NOMO-1 treated with dmso at 0.1 percent for 144 hours (cell line): ENCODE measurements around the gene TNRC6C.
"Not testable (repeated sequence)": the region's sequence is repeated elsewhere in the genome, so short reads cannot be mapped to it uniquely, and the experiment has no call there.

ENCODE experiments used
- DNase-seq: peaks from one replicate; lab custom pipeline; 2025; ENCODE audit not compliant: unreplicated experiment; lab: John Stamatoyannopoulos, UW

TNRC6C gene

DNA sequence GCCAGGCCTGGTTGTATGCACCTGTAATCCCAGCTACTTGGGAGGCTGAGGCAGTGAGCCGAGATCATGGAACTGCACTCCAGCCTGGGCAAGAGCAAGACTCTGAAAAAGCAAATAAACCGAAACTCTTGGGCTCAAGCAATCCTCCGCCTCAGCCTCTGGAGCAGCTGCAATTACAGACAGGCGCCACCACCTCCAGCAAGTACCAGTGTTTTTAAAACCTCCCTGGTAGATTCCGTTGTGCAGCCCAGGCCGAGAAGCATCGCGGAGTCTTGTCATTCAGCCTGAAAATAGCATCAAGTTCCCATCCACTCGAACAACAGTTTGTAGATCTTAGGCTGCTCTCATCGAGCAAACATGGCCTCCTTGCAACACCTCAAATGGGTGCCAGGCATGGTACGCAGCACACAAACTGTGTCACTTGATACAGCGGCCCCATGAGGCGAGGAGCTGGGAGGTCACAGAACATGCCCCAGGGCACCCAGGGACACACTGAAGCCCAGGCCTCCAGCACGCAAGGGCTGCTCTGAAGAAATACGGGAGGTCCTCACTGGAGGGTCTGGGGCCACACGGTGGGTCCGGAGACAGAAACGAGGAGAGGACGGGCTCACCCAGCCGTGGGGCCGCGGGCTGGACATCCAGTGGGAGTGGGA is 152.0 kb downstream of the TNRC6C start:
- DNase-seq, result no peak

DNA sequence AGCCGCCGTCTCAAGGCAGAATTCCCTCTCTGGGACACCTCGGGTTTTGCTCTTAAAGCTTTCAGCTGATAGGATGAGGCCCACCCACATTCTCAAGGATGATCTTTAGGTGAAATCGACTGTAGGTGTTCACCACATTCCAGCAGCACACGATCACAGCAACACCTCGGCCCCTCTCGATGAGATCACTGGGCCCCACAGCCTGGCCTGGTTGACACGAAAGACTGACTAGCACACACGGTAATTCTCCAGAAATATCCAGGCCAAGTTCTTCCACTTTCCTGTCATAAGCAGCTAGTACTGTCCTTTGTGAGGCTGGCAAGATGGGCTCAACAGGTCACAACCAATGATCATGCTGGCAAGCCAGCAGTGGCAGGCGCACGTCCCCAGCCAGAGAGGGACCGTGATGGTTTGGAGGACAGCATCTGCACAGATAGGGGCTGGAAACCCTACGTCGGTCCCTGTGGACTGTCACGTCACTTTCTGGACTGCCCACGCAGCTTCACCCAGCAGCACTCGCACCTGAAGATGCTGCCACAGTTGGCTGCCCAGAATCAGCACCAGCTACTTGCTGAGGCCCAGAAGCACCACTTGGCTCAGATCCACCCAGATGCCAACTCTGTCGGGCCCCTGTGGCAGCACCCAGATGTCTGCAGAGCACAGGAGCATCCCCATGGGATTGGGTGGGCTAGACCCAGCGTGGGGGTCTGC is 152.7 kb downstream of the TNRC6C start:
- DNase-seq, result no peak

DNA sequence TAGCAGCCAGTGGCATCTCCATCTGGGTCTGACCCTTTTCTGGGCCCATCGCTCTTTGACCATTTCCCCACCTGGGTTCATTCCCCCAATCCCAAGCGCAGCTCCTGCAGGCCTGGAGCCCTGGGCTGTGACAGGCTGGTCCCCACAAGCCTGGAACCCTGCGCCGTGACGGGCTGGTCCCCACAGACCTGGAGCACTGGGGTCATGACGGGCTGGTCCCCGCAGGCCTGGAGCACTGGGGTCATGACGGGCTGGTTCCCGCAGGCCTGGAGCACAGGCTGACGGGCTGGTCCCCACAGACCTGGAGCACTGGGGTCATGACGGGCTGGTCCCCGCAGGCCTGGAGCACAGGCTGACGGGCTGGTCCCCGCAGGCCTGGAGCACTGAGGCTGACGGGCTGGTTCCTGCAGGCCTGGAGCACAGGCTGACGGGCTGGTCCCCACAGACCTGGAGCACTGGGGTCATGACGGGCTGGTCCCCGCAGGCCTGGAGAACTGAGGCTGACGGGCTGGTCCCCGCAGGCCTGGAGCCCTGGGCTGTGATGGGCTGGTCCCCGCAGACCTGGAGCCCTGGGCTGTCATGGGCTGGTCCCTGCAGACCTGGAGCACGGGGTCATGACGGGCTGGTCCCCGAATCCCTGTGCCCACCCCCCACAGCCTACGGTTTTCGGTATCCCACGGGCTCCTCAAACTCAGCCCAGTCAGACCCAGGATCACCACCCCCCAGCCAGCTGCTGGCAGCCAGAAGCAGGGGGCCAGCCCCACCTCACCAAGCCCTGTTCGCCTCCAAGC is 153.4 kb downstream of the TNRC6C start:
- no peak for DNase-seq

DNA sequence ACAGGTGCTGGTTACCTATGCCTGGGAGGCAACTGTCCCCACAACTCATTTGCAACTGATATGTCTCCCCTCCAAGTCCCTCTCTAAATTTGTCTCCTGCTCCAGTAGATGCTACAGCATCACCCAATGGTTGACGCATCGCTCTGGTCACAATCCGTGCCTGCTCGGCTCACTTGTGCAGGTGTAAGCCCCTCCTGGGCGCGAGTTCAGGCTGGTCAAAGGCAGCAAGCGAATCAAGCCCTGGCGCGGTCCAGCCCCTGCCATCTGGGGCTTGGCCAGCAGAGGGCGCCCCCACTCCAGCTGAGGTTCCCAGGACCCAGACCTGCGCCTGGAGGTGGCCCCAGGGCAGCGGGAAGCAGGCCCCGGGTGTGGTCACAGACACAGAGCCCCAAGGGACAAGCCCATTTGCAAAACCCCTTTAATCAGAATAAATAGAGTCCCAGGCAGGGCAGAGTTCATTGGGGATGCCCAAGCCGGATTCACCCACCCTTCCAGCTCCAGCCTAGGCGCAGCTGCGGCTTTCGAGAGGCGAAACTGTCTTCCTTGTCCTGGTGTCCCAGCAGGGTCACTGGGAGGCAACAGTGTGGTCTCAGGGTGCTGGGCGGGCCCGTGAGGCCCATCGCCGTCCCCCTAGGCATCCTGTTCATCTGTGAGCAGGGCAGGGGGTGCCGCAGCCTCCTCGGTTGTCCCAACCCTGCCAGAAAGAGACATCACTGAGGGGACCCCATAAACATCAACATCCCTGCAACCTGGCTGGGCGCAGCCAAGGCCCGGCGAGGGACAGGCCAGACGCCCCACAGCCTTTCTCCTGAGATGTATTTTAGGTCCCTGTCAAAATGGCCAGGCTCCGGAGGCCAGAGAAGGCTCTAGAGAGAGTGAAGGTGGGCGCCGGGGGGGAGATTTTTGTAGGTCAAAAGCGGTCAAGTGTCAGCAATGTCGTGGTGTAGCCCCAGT is 154.3 kb downstream of the TNRC6C start:
- peak; percentile 63 for DNase-seq

DNA sequence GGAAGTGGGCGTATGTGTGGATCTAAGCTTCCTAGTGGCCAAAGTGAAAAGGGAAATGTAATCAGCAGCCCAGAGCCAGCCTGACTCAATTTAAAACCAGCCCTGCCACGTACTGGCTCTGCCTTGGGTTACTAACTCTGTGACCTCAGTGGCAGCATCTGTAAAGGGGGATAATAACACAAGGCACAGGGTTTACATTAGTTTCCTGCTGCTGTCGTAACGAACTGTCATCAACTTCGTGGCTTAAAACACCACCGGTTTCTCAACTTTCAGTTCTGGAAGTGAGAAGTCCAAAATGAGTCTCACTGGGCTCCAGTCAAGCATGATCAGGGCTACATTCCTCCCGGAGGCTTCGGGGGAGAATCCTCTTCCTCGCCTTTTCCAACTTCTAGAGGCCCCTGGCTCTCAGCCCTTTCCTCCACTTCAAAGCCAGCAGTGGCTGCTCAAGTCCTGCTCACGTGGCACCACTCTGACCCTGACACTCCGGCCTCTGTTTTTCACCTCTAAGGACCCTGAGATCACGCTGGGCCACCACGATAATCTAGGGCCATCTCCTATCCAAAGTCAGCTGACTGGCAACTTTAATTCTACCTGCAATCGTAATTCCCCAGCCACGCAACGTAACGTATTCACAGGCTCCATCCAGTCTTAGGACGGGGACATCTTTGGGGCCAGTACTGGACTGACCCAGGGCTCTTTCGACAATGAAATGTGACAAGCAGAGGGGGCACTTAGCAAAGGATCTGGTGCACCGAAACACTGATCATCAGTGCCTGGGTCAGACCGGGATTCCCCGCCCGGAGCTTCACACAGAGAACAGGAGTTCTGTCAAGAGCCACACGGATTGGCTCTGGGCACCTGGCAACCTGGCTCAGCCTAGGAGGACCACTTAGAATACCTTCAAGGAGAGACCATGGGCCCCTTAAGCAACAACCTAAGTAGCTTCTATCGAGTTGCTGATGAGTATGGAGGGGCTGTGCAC is 155.6 kb downstream of the TNRC6C start:
- no peak for DNase-seq

DNA sequence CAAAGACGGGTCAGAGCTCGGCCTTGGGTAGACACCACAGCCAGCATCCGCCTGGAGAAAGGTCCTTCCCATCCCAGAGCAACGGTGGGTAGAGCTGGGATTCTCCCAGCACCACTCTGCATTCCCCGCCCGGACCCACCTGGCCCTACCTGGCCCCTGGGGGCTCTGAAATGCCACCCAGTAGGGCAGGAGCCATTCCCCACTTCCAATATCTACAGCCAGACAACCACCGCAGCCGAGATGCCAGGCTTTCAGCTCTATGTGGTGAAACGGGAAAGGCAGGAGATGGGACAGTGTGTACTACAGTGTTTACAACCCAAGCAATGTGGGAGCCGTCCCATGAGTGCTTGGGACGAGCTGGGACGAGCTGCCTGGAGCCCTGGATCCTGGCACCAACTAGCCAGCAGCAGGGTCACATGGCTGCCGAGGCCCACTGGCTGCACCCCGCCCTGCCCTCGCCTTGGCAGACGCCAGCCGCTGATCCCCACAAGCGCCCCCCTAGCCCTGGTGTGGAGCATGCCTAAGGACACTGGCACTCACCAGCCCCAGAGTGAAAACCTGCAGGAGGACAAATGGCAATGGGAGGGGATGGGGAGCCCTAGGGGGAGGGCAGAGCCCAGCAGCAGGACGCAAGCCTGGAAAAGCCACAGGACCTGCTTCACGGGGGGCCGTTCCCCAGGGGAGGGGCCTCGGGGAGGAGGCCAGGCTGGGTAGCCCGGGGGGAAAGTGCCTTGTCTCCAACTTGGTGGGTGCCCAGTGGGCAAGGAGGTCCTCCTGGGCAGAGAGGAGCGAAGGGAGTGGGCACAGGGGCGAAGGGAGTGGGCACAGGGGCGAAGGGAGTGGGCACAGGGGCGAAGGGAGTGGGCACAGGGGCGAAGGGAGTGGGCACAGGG is 156.6 kb downstream of the TNRC6C start:
- DNase-seq, result no peak

DNA sequence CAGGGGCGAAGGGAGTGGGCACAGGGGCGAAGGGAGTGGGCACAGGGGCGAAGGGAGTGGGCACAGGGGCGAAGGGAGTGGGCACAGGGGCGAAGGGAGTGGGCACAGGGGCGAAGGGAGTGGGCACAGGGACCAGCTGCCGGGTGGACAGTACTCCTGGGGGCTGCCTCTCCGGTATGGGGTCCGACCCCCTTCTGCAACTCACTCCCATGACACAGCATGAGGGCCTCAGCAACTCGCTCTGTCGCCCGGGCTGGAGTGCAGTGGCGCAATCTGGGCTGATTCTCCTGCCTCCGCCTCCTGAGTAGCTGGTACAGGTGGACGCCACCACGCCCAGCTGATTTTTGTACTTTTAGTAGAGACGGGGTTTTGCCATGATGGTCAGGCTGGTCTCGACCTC is 157.3 kb downstream of the TNRC6C start:
- DNase-seq, result not testable (repeated sequence)

DNA sequence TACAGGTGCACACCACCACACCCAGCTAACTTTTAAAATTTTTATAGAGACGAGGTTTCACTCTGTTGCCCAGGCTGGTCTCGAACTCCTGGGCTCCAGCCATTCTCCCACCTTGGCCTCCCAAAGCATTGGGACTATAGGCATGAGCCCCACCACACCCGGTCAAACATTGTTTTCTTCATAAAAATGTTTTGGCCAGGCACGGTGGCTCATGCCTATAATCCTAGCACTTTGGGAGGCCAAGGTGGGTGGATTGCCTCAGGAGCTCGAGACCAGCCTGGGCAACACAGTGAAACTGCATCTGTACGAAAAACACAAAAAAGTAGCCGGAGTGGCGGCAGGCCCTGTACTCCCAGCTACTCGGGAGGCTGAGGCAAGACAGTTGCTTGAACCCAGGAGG is 157.9 kb downstream of the TNRC6C start:
- DNase-seq, result no peak

DNA sequence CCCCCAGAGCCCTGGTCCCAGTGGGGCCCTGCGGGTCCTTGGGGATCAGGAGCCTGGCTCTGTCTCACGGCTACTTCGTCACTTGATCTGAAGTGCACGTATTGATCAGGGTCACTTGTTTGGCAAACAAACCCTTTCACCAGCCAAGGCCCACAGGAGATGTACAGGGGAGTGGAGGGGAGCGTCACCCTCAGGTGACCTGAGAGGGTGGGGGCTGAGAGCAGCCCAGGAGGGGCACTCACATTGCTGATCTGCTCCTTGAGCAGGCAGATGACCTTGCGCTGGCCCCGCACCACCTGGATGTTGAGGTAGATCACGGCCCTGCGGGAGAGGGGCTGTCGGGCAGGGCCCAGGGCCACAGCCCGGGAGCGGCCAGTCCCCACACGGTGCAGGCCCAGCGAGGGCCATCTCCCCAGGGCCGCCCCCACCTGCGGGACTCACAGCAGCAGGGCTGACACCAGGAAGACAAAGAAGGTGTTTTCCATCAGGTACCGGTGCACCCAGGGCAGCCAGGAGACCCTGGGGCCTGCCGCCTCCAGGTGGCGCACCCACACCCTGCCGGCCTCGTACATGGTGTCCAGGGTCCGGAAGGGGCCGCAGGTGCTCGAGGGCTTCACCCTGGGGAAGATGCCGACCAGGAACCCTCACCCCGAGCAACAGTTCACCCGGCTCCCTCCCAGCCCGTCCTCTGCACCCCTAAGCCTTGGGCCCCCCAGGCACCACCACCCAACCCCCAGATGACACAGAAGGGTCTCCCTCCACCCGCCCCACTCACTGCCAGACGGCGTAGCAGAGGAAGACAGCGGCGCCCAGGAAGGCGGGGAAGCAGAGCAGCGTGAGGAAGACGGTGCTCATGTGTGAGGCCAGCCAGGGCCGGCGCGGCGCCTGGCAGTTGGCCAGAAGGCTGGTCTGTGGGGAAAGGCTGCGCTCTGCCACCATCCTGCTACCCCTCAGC is 158.8 kb downstream of the TNRC6C start:
- no peak for DNase-seq

DNA sequence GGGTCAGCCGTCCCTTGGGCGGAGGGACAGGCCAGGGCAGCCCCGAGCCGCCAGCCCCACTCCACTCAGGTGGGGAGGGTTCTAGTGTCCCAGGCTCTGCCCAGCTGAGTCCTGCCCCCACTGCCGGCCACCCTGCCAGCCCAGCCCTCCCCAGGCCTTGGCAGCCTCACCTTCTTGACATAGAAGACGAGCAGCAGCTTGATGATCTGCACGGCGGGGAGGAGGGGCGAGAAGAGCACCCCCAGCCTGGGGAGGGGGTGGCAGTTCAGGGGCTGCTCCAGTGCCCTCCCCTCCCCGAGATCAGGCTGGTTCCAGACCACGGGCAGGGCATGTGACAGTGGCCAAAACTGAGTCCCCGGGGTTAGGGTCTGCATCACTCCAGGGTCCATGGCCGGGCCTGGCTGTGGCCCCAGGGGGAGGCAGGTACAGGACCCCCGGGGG is 160.3 kb downstream of the TNRC6C start:
- DNase-seq, result no peak

DNA sequence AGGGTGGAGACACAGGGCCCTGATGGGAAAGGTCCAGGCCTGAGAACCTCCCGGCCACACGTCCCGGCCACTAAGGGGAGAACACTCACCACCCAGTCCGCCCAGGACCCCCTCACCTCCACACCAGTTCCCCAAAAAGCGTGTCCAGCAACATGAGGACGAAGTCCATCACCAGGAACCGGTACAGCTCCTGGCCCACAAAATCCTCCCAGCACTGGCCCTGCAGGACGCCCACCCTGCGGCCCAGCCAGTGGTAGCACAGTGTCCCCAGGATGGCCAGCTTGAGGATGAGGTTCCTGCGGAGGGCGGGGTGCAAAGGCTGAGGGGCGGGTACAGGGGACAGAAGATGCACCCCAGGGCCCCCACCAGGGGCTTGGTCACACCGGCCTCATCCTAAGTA is 162.0 kb downstream of the TNRC6C start:
- no peak for DNase-seq

DNA sequence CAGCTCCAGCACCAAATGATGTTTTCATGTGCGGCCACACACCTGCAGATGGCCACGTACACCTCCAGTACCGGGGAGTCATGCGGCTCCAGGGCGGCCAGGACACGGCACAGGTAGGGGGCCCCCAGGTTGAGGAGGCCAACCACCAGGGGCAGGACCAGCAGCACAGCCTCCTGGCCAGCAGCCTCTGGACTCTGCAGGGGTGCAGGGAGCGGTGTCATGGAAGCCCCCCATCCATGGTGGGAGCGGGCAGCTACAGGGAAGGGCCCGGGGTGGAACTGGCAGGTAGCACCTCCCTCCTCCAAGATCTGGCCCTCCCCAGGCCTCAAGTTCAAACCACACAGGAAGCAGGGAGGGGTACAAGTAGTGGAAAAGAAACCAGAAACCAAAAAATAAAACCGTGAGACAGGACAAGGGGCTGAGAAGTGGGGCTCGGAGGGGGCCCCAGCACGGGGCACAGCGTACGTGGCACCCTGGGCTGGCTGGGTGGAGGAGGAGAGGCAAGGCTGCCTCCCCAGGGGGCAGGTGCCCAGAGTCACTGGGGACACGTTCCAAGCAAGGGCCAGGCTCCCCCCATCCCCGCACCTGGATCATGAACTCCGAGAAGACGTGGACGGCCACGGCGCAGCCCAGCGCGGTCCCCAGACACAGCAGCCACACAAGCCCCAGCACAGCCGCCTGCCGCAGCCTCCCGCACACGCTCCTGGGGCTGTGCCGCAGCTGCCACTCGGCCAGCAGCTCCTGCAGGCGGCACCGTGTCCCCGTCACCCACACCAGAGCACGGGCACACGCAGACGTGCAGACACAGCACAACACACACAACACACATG is 162.7 kb downstream of the TNRC6C start:
- DNase-seq, result no peak

DNA sequence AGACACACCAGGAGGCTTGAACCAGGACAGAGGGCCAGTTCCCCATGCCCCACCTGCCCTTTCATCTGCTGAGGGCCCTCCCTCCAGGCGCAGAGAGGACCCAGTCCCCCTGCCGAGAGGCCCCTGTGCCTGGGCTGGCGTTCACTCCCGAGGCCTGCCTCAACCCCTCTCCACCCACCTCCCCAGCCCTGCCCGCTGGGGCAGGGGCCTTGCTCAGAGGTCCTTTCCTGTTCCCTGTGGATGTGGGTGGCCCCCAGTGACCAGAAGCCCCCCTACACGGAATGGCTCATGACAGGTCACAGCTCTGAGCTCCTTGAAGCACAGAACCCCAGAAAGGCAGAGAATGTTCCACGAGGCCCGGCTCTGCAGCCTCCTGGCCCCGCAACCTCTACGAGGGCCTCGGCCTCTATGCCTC is 163.3 kb downstream of the TNRC6C start:
- DNase-seq, result no peak

DNA sequence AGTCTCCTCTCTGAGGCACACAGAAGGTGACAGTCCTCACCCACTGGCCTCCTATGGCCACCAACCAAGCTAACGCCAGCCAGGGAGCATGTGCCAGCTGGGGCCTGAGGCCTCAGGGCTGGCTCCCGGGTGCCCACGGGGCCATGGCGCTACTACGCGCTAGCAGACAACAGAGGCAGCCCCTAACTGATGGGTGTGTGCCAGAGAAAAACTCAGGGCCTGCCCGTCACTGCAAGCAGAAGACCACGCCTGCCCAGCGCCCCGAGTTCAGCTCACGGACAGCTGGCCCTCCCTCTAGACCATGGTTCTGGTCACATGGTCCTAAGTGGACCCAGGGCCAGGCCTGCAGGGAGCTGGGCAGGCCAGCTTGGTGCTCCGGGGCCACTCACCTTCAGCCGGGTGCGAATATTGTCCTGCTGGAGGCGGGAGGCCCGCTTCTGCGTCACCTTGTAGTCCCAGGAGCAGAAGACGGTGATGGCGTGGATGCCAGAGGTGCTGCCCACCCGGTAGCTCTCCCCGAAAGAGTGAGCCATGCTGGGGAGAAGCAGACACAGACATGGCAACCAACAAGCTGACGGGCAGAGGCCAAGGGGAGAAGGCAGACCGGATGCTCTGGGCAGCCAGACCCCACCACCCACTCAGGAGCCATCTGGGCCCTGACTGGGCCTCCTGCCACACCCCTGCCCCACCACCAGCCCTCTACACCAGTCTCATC is 163.9 kb downstream of the TNRC6C start:
- no peak for DNase-seq

DNA sequence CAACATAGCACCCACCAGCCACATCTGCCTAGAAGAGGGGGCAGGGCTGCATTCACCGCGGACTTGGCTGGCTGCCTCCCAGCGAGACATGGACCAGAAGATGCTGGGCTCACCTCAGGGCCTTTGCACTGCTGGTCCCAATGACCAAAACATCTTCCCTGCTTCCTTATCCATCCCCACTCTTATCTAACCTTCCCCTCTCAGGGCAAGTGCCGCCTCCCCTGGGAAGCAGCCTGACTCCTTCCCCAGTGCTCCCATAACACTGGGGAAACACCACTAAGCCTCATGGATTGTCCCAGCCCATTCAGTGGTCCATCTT is 164.4 kb downstream of the TNRC6C start:
- no peak for DNase-seq

DNA sequence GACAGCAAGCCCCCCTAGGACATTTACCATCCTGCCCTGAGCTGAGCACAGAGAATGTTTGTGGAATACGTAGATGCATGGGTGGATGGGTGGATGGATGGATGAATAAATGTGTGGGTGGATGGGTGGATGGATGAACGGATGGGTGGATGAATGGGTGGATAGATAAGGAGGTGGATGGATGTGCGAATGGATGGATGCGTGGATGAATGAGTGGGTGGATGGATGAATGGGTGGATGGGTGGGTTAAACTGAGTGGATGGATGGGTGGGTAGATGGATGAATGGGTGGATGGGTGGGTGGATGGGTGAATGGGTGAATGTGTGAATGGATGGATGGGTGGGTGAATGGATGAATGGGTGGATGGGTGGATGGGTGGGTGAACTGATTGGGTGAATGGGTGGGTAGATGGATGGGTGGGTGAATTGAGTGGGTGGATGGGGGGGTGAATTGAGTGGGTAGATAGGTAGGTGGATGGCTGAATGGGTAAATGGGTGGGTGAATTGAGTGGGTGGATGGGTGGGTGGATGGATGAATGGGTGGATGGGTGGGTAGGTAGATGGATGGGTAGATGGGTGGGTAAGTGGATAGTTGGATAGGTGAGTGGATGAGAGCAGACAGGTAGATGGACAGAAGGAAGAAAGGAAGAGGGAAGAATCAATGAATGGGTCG is 164.9 kb downstream of the TNRC6C start:
- DNase-seq, result no peak
